ELR (cell line): ENCODE measurements around the gene SERINC4.
"Not testable (repeated sequence)": the region's sequence is repeated elsewhere in the genome, so short reads cannot be mapped to it uniquely, and the experiment has no call there.

Source experiments
- DNase-seq: peaks from one replicate; pipeline ENCODE4 v3.0.0-alpha.2; 2015; ENCODE audit warnings: low read depth

The SERINC4 gene

GRCh38 chr15:43799945-43800285 lies at the start of gene SERINC4:
Gene SERINC4, minus strand, starts transcription at chr15:43800220. Its CDS starts 234 bp downstream, at chr15:43799986.
- DNase-seq: no peak

GRCh38 chr15:43845421-43845820 lies 45.4 kb upstream of the SERINC4 start:
- DNase-seq: no peak

- DNase-seq: not testable (repeated sequence)
Observed at GRCh38 chr15:43832485-43832884, 32.5 kb upstream of the SERINC4 start.

- DNase-seq: not testable (repeated sequence)
Observed at GRCh38 chr15:43831519-43832052, 31.6 kb upstream of the SERINC4 start.

GRCh38 chr15:43830691-43831275 lies 30.8 kb upstream of the SERINC4 start:
- not testable (repeated sequence) for DNase-seq

GRCh38 chr15:43829951-43830540 lies 30.0 kb upstream of the SERINC4 start:
- DNase-seq: not testable (repeated sequence)

GRCh38 chr15:43828061-43828657 lies 28.1 kb upstream of the SERINC4 start:
- peak; percentile 21 for DNase-seq

GRCh38 chr15:43826508-43827341 lies 26.7 kb upstream of the SERINC4 start, which contains the start of gene WDR76:
Gene WDR76, plus strand, starts transcription at chr15:43827002. Its CDS starts 31 bp downstream, at chr15:43827033.
- peak; percentile 93 for DNase-seq

GRCh38 chr15:43826029-43826507 lies 26.0 kb upstream of the SERINC4 start:
- DNase-seq: no peak

GRCh38 chr15:43825305-43825704 lies 25.3 kb upstream of the SERINC4 start:
- not testable (repeated sequence) for DNase-seq

GRCh38 chr15:43824302-43825246 lies 24.6 kb upstream of the SERINC4 start, which contains the start of gene MFAP1:
Gene MFAP1, minus strand, starts transcription at chr15:43824690. Its CDS starts 121 bp downstream, at chr15:43824569.
- peak; percentile 96 for DNase-seq

- no peak for DNase-seq
Observed at GRCh38 chr15:43821505-43821904, 21.5 kb upstream of the SERINC4 start.

GRCh38 chr15:43815064-43815463 lies 15.0 kb upstream of the SERINC4 start:
- DNase-seq: not testable (repeated sequence)

GRCh38 chr15:43808960-43809678 lies 9.1 kb upstream of the SERINC4 start:
- no peak for DNase-seq

- no peak for DNase-seq
Observed at GRCh38 chr15:43808435-43808950, 8.5 kb upstream of the SERINC4 start.

GRCh38 chr15:43802676-43803075 lies 2.7 kb upstream of the SERINC4 start:
- not testable (repeated sequence) for DNase-seq

- DNase-seq: peak; percentile 87
Observed at GRCh38 chr15:43800286-43801141, 494 bp upstream of the SERINC4 start, which contains the start of gene HYPK. Gene HYPK, plus strand, starts transcription at chr15:43800599. Its CDS starts 24 bp downstream, at chr15:43800623.

- DNase-seq: no peak
Observed at GRCh38 chr15:43799209-43799944, 643 bp downstream of the SERINC4 start.
